ENCODE data around the gene PIP4P1. TPM values are rescaled to one million over a fixed set of nuclear protein-coding genes. Genes with fewer than 3 reads are reported as not detected.
"Not testable (repeated sequence)": the region's sequence is repeated elsewhere in the genome, so short reads cannot be mapped to it uniquely, and the experiment has no call there.

PIP4P1 gene
- total RNA-seq, 1 experiment from 2014 or later: 29.4 TPM

DNA sequence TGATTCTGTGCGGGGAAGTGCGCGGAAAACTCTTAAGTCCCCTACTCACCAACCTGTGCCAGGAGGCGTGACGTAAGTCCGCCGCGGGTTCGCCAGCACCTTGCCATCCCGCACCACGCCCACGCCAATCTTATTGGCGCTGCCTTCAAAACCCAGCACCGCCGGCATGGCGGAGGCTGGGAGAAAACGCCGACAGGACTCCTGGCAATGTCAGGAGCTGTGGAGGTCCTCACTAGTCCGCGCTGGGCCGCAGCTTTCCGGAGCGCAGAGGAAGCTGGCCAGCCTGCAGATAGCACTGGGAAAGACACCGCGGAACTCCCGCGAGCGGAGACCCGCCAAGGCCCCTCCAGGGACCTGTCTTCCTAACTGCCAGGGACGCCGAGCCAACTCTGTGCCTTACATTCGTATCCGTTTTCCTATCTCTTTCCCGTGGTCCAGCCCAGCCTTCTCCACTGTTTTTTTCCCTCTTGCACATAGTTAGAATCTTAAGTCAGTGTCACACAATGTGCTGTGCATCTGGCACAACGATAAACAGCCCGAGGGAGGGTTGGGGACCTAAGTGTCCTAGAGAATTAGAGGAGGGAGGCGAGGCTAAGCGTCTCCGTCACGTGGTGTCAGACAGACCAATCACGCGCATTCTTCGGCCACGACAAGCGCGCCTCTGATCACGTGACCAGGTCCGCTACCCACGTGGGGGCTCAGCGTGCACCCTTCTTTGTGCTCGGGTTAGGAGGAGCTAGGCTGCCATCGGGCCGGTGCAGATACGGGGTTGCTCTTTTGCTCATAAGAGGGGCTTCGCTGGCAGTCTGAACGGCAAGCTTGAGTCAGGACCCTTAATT lies 6.5 kb downstream of the PIP4P1 start, which contains the start of the genes APEX1 and OSGEP:
Gene APEX1 (plus strand): TSS at position 711 of the 839 bp plus-strand sequence. CDS start 420 bp downstream, outside the sequence.
Gene OSGEP (minus strand): TSS at position 297 of the 839 bp plus-strand sequence. CDS start 129 bp downstream, at position 168.
- Histone ChIP-seq H2AFZ (ENCODE audit: low read length) (peak within 1 kb of the TSS; percentile 82), H3K27me3 (ENCODE audit: low read length) (no peaks in the 10 kb centered on the region), H3K9me2 (replicated peaks; ENCODE audit: insufficient read depth, low read length) (no peaks in the 10 kb centered on the region), H3K27ac (ENCODE audit: low read length) (peak within 1 kb of the TSS; percentile 80), H3K79me2 (ENCODE audit: low read length) (peaks cover 69% of the 10 kb centered on the region), H3K9me3 (ENCODE audit: low read length) (no peaks in the 10 kb centered on the region), H3K4me2 (ENCODE audit: low read depth, low read length, poor library complexity, severe bottlenecking) (peak within 1 kb of the TSS; percentile 81), H3K4me3 (ENCODE audit: low read length) (peak within 1 kb of the TSS; percentile 86), H3K36me3 (ENCODE audit: insufficient read depth, low read length) (peaks cover 47% of the 10 kb centered on the region), H3K9ac (ENCODE audit: low read length) (peak within 1 kb of the TSS; percentile 83), H4K20me1 (ENCODE audit: insufficient read depth, low read depth, low read length) (no peaks in the 10 kb centered on the region), H3K4me1 (ENCODE audit: low read length) (peaks cover 44% of the 10 kb centered on the region)
- peak; percentile 100 for DNase-seq

DNA sequence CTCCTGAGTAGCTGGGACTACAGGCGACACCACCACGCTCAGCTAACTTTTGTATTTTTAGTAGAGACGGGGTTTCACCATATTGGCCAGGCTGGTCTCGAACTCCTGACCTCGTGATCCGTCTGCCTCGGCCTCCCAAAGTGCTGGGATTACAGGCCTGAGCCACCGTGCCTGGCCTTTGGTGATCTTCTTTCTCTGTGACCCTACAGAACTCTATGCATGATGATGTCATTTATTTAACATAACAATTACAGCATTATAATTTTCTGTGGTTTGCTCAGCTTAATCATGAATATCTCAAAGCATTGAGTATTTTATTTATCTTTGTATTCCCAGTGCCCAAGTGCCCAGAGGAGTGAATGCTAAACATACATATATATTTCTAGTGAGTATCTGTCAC lies 8.4 kb downstream of the PIP4P1 start:
- H3K4me2 ChIP-seq (ENCODE audit: low read depth, low read length, poor library complexity, severe bottlenecking): peak overlapping the region; percentile 81
- not testable (repeated sequence) for H3K4me3 ChIP-seq (ENCODE audit: low read length); DNase-seq; H3K9ac ChIP-seq (ENCODE audit: low read length); H3K27ac ChIP-seq (ENCODE audit: low read length); H3K27me3 ChIP-seq (ENCODE audit: low read length); H2AFZ ChIP-seq (ENCODE audit: low read length); H3K9me2 ChIP-seq (replicated peaks; ENCODE audit: insufficient read depth, low read length); H4K20me1 ChIP-seq (ENCODE audit: insufficient read depth, low read depth, low read length); H3K9me3 ChIP-seq (ENCODE audit: low read length)
- peaks cover 50% of the 10 kb centered on the region for H3K79me2 ChIP-seq (ENCODE audit: low read length)
- peaks cover 26% of the 10 kb centered on the region for H3K4me1 ChIP-seq (ENCODE audit: low read length)
- peaks cover 52% of the 10 kb centered on the region for H3K36me3 ChIP-seq (ENCODE audit: insufficient read depth, low read length)

- Histone ChIP-seq H2AFZ (ENCODE audit: low read length) (no peak overlapping the region), H4K20me1 (ENCODE audit: insufficient read depth, low read depth, low read length) (0 out of 2 replicates have a peak, but pooled peaks cover 3% of the 10 kb centered on the region), H3K79me2 (ENCODE audit: low read length) (peaks cover 2% of the 10 kb centered on the region; the same call in 1 of the 2 replicates), H3K36me3 (ENCODE audit: insufficient read depth, low read length) (peaks cover 50% of the 10 kb centered on the region), H3K9me2 (replicated peaks; ENCODE audit: insufficient read depth, low read length) (no peaks in the 10 kb centered on the region), H3K9me3 (ENCODE audit: low read length) (no peaks in the 10 kb centered on the region), H3K4me3 (ENCODE audit: low read length) (no peak overlapping the region), H3K4me1 (ENCODE audit: low read length) (no peaks in the 10 kb centered on the region), H3K9ac (ENCODE audit: low read length) (no peak overlapping the region), H3K27me3 (ENCODE audit: low read length) (no peaks in the 10 kb centered on the region), H3K4me2 (ENCODE audit: low read depth, low read length, poor library complexity, severe bottlenecking) (no peak overlapping the region), H3K27ac (ENCODE audit: low read length) (no peak overlapping the region)
- no peak for DNase-seq
These were observed 14.3 kb downstream of the PIP4P1 start for GRCh38 chr14:20446889-20447288.

DNA sequence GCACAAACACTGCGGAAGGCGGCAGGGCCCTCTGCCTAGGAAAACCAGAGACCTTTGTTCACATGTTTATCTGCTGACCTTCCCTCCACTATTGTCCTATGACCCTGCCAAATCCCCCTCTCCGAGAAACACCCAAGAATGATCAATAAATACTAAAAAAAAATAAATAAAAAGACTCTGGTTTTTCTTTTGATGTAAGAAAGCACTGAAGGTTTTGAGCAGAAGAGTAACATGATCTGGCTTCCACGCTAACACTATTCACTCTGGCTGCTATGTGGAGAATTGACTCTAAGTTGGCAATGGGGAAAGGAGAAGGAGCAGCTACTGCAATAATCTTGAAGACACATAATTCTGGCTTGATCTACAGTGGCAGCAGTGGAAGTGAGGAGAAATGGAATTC lies 17.6 kb downstream of the PIP4P1 start:
- not testable (repeated sequence) for H3K9me3 ChIP-seq (ENCODE audit: low read length)
- H3K36me3 ChIP-seq (ENCODE audit: insufficient read depth, low read length): peaks cover 30% of the 10 kb centered on the region

DNA sequence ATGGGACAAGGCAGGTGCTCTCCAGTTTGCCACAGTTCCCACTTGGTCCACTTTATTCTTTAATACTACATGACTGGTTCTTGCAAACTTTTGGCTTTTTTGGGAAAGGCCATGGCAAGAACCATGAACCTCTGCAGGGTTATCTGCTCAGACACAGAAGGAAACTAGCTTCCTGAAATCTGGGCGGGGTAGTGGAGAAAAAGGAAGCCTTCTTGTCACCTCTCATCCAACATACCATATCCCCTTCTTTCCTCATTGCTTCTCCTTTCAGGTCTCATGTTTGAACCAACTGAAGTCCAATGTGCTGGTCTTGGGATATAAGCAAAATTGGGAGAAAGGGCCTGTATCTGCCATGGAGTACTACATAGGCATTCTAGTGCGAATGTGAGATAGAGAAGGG lies 19.8 kb downstream of the PIP4P1 start:
- Histone ChIP-seq H2AFZ (ENCODE audit: low read length) (no peak overlapping the region), H3K27ac (ENCODE audit: low read length) (no peak overlapping the region)

More for the DNA sequence above, 17.6 kb downstream of the PIP4P1 start:
- H2AFZ ChIP-seq (ENCODE audit: low read length); H3K79me2 ChIP-seq (ENCODE audit: low read length); H3K27me3 ChIP-seq (ENCODE audit: low read length); H3K4me2 ChIP-seq (ENCODE audit: low read depth, low read length, poor library complexity, severe bottlenecking); H3K27ac ChIP-seq (ENCODE audit: low read length); H3K4me1 ChIP-seq (ENCODE audit: low read length); H3K9ac ChIP-seq (ENCODE audit: low read length); H3K9me2 ChIP-seq (replicated peaks; ENCODE audit: insufficient read depth, low read length); H3K4me3 ChIP-seq (ENCODE audit: low read length); DNase-seq; H4K20me1 ChIP-seq (ENCODE audit: insufficient read depth, low read depth, low read length): not testable (repeated sequence)

GRCh38 chr14:20440882-20441281 lies 20.4 kb downstream of the PIP4P1 start:
- H2AFZ ChIP-seq (ENCODE audit: low read length): no peak overlapping the region
- peaks cover 3% of the 10 kb centered on the region; the same call in 1 of the 2 replicates for H3K36me3 ChIP-seq (ENCODE audit: insufficient read depth, low read length)
- H3K4me2 ChIP-seq (ENCODE audit: low read depth, low read length, poor library complexity, severe bottlenecking): no peak overlapping the region
- peaks cover 4% of the 10 kb centered on the region for H3K4me1 ChIP-seq (ENCODE audit: low read length)
- no peaks in the 10 kb centered on the region for H3K9me2 ChIP-seq (replicated peaks; ENCODE audit: insufficient read depth, low read length)
- 0 out of 2 replicates have a peak, but pooled peaks cover 3% of the 10 kb centered on the region for H4K20me1 ChIP-seq (ENCODE audit: insufficient read depth, low read depth, low read length)
- H3K4me3 ChIP-seq (ENCODE audit: low read length): no peak overlapping the region
- H3K9me3 ChIP-seq (ENCODE audit: low read length): no peaks in the 10 kb centered on the region
- no peaks in the 10 kb centered on the region for H3K27me3 ChIP-seq (ENCODE audit: low read length)
- H3K79me2 ChIP-seq (ENCODE audit: low read length): no peaks in the 10 kb centered on the region
- no peak overlapping the region for H3K9ac ChIP-seq (ENCODE audit: low read length)
- no peak overlapping the region for H3K27ac ChIP-seq (ENCODE audit: low read length)
- no peak for DNase-seq

More for the DNA sequence above, 19.8 kb downstream of the PIP4P1 start:
- Histone ChIP-seq H3K36me3 (ENCODE audit: insufficient read depth, low read length) (peaks cover 8% of the 10 kb centered on the region), H3K9me3 (ENCODE audit: low read length) (no peaks in the 10 kb centered on the region), H4K20me1 (ENCODE audit: insufficient read depth, low read depth, low read length) (0 out of 2 replicates have a peak, but pooled peaks cover 3% of the 10 kb centered on the region), H3K4me2 (ENCODE audit: low read depth, low read length, poor library complexity, severe bottlenecking) (no peak overlapping the region), H3K4me1 (ENCODE audit: low read length) (peaks cover 4% of the 10 kb centered on the region), H3K79me2 (ENCODE audit: low read length) (no peaks in the 10 kb centered on the region), H3K9ac (ENCODE audit: low read length) (no peak overlapping the region), H3K27me3 (ENCODE audit: low read length) (no peaks in the 10 kb centered on the region), H3K9me2 (replicated peaks; ENCODE audit: insufficient read depth, low read length) (no peaks in the 10 kb centered on the region), H3K4me3 (ENCODE audit: low read length) (no peak overlapping the region)
- DNase-seq: no peak

GRCh38 chr14:20440465-20440864 lies 20.8 kb downstream of the PIP4P1 start:
- H3K4me3 ChIP-seq (ENCODE audit: low read length): no peak overlapping the region
- no peaks in the 10 kb centered on the region for H3K9me2 ChIP-seq (replicated peaks; ENCODE audit: insufficient read depth, low read length)
- no peaks in the 10 kb centered on the region for H4K20me1 ChIP-seq (ENCODE audit: insufficient read depth, low read depth, low read length)
- H3K27ac ChIP-seq (ENCODE audit: low read length): no peak overlapping the region
- DNase-seq: no peak
- no peaks in the 10 kb centered on the region for H3K27me3 ChIP-seq (ENCODE audit: low read length)
- no peaks in the 10 kb centered on the region for H3K36me3 ChIP-seq (ENCODE audit: insufficient read depth, low read length)
- H3K4me2 ChIP-seq (ENCODE audit: low read depth, low read length, poor library complexity, severe bottlenecking): no peak overlapping the region
- no peaks in the 10 kb centered on the region for H3K79me2 ChIP-seq (ENCODE audit: low read length)
- peaks cover 4% of the 10 kb centered on the region for H3K4me1 ChIP-seq (ENCODE audit: low read length)
- no peak overlapping the region for H3K9ac ChIP-seq (ENCODE audit: low read length)
- no peak overlapping the region for H2AFZ ChIP-seq (ENCODE audit: low read length)
- no peaks in the 10 kb centered on the region for H3K9me3 ChIP-seq (ENCODE audit: low read length)

- Histone ChIP-seq H3K27ac (ENCODE audit: low read length) (no peak overlapping the region), H3K9me2 (replicated peaks; ENCODE audit: insufficient read depth, low read length) (no peaks in the 10 kb centered on the region), H3K36me3 (ENCODE audit: insufficient read depth, low read length) (no peaks in the 10 kb centered on the region), H4K20me1 (ENCODE audit: insufficient read depth, low read depth, low read length) (no peaks in the 10 kb centered on the region), H2AFZ (ENCODE audit: low read length) (no peak overlapping the region), H3K27me3 (ENCODE audit: low read length) (no peaks in the 10 kb centered on the region), H3K79me2 (ENCODE audit: low read length) (no peaks in the 10 kb centered on the region), H3K9ac (ENCODE audit: low read length) (no peak overlapping the region), H3K4me2 (ENCODE audit: low read depth, low read length, poor library complexity, severe bottlenecking) (no peak overlapping the region), H3K4me1 (ENCODE audit: low read length) (peaks cover 4% of the 10 kb centered on the region), H3K4me3 (ENCODE audit: low read length) (no peak overlapping the region), H3K9me3 (ENCODE audit: low read length) (no peaks in the 10 kb centered on the region)
- DNase-seq: no peak
These were observed 22.6 kb downstream of the PIP4P1 start for GRCh38 chr14:20438664-20439063.
